Mammary epithelial cell (primary cell): Measurements from ENCODE around the gene ETV1.

ENCODE experiments used
- EZH2 ChIP-seq: IDR thresholded peaks from 2 replicates; pipeline ENCODE4 v1.6.1; 2012; ENCODE audit warnings: low read length, inconsistent platforms, borderline replicate concordance
- TF ChIP-seq, protein P1 (sequence below), 2 donors: IDR thresholded peaks in 1 of 2; conservative IDR thresholded peaks in 1 of 2; 2 replicates each; pipeline ENCODE4 v1.5.1; 2011 to 2012; ENCODE audit warnings: inconsistent platforms in 2 of 2, low read length in 2 of 2, mild to moderate bottlenecking in 2 of 2, control low read depth in 1 of 2, low read depth in 1 of 2; ENCODE audit not compliant: insufficient read depth in 1 of 2; ENCODE audit errors: extremely low read depth in 1 of 2

DNA sequence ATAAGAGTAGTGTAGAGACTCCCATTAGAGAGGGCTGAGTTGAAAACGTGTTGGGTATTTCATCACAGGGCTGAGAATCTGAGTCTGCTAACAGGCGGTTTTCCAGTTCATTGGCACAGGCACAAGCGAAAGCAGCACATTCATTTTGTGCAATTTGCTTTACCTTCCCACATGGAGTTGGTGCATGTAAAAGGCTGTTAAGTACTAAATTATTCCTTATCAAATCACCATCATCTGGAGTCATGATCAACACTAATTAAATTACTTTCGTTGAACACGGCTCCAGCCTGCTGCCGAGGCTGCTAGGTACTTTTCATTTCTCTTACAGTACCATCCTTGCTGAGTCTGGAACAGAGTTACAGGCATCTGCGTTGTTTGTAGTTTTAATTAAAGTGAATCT lies 43.8 kb downstream of the ETV1 start:
- TF ChIP-seq, protein P1, sequence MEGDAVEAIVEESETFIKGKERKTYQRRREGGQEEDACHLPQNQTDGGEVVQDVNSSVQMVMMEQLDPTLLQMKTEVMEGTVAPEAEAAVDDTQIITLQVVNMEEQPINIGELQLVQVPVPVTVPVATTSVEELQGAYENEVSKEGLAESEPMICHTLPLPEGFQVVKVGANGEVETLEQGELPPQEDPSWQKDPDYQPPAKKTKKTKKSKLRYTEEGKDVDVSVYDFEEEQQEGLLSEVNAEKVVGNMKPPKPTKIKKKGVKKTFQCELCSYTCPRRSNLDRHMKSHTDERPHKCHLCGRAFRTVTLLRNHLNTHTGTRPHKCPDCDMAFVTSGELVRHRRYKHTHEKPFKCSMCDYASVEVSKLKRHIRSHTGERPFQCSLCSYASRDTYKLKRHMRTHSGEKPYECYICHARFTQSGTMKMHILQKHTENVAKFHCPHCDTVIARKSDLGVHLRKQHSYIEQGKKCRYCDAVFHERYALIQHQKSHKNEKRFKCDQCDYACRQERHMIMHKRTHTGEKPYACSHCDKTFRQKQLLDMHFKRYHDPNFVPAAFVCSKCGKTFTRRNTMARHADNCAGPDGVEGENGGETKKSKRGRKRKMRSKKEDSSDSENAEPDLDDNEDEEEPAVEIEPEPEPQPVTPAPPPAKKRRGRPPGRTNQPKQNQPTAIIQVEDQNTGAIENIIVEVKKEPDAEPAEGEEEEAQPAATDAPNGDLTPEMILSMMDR (conservative IDR thresholded peaks at IDR 0.05 in 1 of 2, IDR thresholded peaks at IDR 0.05 in 1 of 2; ENCODE audit: extremely low read depth in 1 of 2, insufficient read depth in 1 of 2, low read depth in 1 of 2, low read length in 2 of 2) = no peak
- TF ChIP-seq EZH2 = no peak
